Upper lobe of left lung (tissue), 6 donors: ENCODE results near the gene TAS2R38. TPM values are rescaled to one million over a fixed set of nuclear protein-coding genes. Genes with fewer than 3 reads are reported as not detected.

Experiments used
- ATAC-seq, 2 donors: fragments of 200-7000 bp; cut with Tn5 transposase; one replicate each; pipeline ENCODE4 v1.9.1; 2022; ENCODE audit warnings: mild to moderate bottlenecking in 2 of 2, moderate library complexity in 2 of 2; ENCODE audit not compliant: low FRiP score in 2 of 2
- DNase-seq, 2 donors: peaks; one replicate each; pipeline ENCODE4 v3.0.0-alpha.2; 2019 to 2020
- H3K27ac ChIP-seq, 4 donors: fragments of 200-600 bp; sonication (generic); one replicate each; pipeline ENCODE4 v1.5.1; 2016 to 2019
- H3K27me3 ChIP-seq, 4 donors: fragments of 200-600 bp; sonication (generic); one replicate each; pipeline ENCODE4 v1.5.1; 2017 to 2019
- H3K36me3 ChIP-seq, 4 donors: fragments of 200-600 bp; sonication (generic); one replicate each; pipeline ENCODE4 v1.5.1; 2016 to 2019
- H3K4me1 ChIP-seq, 4 donors: fragments of 200-600 bp; sonication (generic); one replicate each; pipeline ENCODE4 v1.5.1; 2018 to 2019
- H3K4me3 ChIP-seq, 4 donors: fragments of 200-600 bp; sonication (generic); one replicate each; pipeline ENCODE4 v1.5.1; 2017 to 2019; ENCODE audit warnings: mild to moderate bottlenecking in 2 of 4, moderate library complexity in 1 of 4
- H3K9me3 ChIP-seq, 4 donors: fragments of 200-600 bp; sonication (generic); one replicate each; pipeline ENCODE4 v1.5.1; 2018 to 2019
- EP300 ChIP-seq, 4 donors: sonication (generic); formaldehyde crosslinking; IDR thresholded peaks; one replicate each; pipeline ENCODE4 v1.5.1; 2017; ENCODE audit warnings: antibody characterized with exemption in 4 of 4, control low read depth in 2 of 4
- POLR2A ChIP-seq, 4 donors: fragments of 450-650 bp; IDR thresholded peaks; one replicate each; pipeline ENCODE4 v1.5.1; 2016 to 2017; ENCODE audit warnings: antibody characterized with exemption in 4 of 4, mild to moderate bottlenecking in 2 of 4
- POLR2AphosphoS5 ChIP-seq, 2 donors: sonication (generic); formaldehyde crosslinking; IDR thresholded peaks; one replicate each; pipeline ENCODE4 v1.5.1; 2017; ENCODE audit warnings: antibody characterized with exemption in 2 of 2
- WGBS, 2 donors: methylation state at CpG; one replicate each; pipeline ENCODE4 v1.1.5; 2017 to 2018; 5-methylcytosine and 5-hydroxymethylcytosine counted together
- total RNA-seq, 6 donors: library from RNA; depleted of rRNA in 4 of 6; stranded (reverse); fragments of >200 nt in 4 of 6; gene quantifications; one replicate each; pipeline versions ENCODE4 v1.1.0 to v1.2.1, GENCODE V29; 2016 to 2021
- TF ChIP-seq, protein P1 (sequence below), 6 experiments: fragments of 450-650 bp in 4 of 6; fragments of 200-600 bp in 2 of 6; sonication (generic) in 2 of 6; IDR thresholded peaks; one replicate each; pipeline ENCODE4 v1.5.1; 2016 to 2019; ENCODE audit warnings: antibody characterized with exemption in 6 of 6
- donor health status: DM: no; HTN: no; CAD: no; lungs with moderate emphysema.
- donor health status: DM: no; HTN: yes; CAD: no; lungs with severe emphysema.

TAS2R38 gene
- total RNA-seq, 6 donors from 2014 or later: not detected

DNA sequence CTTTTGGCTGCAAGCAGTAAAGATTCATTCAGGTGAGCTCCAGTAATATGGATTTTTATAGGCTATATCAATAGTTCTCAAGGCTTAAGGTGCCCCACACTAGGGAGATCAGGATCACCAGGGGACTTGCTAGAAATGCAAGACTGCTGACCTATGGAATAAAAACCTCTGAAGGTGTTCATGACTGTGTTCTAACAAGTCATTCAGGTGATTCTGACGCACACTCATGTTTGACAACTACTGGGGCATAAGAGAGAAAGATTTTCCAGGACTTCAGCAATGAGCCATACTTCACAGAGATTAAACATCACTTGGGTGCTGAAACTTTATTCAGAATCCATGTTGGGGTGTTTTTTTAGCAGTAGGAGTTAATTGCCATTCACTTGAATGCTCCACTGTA, 4.8 kb upstream of the TAS2R38 start:
- Histone ChIP-seq H3K9me3 (no peaks in the 10 kb centered on the region), H3K4me3 (no peak overlapping the region), H3K27ac (no peak overlapping the region), H3K36me3 (no peaks in the 10 kb centered on the region), H3K4me1 (peaks cover 0 to 5% (median 0%) of the 10 kb centered on the region in 4 donors), H3K27me3 (no peaks in the 10 kb centered on the region)
- DNase-seq (no peak), ATAC-seq (no peak)
- 82 to 90% methylated on average over 1 of the region's 1 CpG for whole genome bisulfite sequencing, 2 donors
- no peak for TF ChIP-seq POLR2AphosphoS5 (IDR thresholded peaks at IDR 0.05)
- no peak for TF ChIP-seq EP300 (IDR thresholded peaks at IDR 0.05)
- TF ChIP-seq, protein P1, sequence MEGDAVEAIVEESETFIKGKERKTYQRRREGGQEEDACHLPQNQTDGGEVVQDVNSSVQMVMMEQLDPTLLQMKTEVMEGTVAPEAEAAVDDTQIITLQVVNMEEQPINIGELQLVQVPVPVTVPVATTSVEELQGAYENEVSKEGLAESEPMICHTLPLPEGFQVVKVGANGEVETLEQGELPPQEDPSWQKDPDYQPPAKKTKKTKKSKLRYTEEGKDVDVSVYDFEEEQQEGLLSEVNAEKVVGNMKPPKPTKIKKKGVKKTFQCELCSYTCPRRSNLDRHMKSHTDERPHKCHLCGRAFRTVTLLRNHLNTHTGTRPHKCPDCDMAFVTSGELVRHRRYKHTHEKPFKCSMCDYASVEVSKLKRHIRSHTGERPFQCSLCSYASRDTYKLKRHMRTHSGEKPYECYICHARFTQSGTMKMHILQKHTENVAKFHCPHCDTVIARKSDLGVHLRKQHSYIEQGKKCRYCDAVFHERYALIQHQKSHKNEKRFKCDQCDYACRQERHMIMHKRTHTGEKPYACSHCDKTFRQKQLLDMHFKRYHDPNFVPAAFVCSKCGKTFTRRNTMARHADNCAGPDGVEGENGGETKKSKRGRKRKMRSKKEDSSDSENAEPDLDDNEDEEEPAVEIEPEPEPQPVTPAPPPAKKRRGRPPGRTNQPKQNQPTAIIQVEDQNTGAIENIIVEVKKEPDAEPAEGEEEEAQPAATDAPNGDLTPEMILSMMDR (IDR thresholded peaks at IDR 0.05): no peak
- no peak for TF ChIP-seq POLR2A (IDR thresholded peaks at IDR 0.05)

DNA sequence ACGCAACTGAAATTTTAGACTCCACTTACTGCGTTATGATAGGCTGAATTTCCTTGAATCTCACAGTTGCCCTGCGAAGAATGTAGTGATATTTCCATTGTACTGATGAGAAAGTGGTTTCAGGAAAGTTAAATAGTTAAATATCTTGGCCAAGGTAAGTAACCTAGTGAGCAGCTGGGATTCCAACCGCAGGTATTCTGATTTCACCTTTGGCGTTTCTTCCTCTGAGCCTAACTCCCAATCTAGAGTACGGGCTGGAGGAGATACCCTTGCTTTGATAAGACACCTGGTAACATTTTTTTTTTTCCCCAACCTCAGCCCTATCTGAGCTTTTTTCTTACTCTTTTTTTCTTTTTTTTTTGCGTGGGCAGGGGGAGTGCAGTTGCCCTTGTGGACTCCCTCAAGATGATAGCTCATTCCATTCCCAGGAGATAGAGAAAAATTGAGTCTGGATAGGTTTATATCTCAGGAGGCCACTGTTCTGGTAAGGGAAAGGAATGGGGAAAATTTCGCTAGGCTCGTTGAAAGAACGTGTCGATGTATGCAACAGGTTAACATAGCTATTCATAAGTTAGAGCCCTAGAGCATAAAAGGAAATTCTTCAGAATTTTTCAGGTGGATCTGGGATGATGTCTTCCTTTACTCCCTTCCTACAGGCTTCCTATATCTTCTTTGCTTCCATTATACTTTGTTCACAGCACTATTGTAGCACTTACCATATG, 3.1 kb upstream of the TAS2R38 start:
- WGBS, 2 donors: 48% methylated on average over 11 of the region's 11 CpGs
- DNase-seq (no peak), ATAC-seq (no peak)
- H3K4me1 ChIP-seq: peaks cover 0 to 5% (median 0%) of the 10 kb centered on the region in 4 donors
- H3K36me3 ChIP-seq: no peaks in the 10 kb centered on the region
- H3K27me3 ChIP-seq: no peaks in the 10 kb centered on the region
- H3K9me3 ChIP-seq: no peaks in the 10 kb centered on the region
- H3K4me3 ChIP-seq: no peak overlapping the region
- no peak overlapping the region for H3K27ac ChIP-seq
- TF ChIP-seq POLR2AphosphoS5 (IDR thresholded peaks at IDR 0.05): no peak
- TF ChIP-seq, protein P1 (IDR thresholded peaks at IDR 0.05): peak in 1 of 6 experiments; percentile 5
- no peak for TF ChIP-seq EP300 (IDR thresholded peaks at IDR 0.05)
- no peak for TF ChIP-seq POLR2A (IDR thresholded peaks at IDR 0.05)

DNA sequence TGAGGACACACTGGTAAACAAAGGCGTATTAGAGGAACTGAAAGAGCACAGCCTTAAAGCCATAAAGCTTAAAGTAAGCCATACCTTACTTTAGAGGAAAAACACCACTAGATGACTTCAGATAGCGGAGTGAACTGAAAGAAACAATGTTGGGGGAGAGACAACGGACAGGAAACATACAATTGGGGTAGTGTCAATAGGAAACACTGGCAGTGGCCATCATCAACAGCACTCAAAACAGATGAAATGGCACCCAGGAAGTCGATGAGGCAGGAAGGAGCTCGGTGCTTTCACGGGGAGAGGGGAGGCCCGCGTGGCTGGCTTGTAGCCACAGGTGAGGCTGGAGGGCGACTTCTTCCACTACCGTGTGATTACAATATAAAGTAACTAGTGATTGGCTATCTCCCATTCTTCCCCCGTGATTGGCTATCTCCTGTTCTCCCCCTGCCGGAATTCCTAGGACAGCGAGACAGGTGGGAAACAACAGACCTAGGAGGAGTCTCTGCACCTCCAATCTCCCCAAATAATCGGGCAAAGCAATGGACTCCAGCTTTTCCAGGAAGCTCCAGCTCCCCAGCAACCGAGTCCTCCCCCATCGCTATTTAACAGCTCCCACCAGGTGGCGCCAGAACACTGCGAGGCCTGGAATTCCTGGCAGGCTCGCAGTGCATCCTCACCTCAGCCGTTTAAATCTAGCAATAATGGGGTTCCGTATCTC, 2.4 kb upstream of the TAS2R38 start:
- peak; percentile 86 to 87 for ATAC-seq
- H3K4me3 ChIP-seq: peak overlapping the region in 3 of 4 donors; percentile 8 to 30 (median 23)

DNA sequence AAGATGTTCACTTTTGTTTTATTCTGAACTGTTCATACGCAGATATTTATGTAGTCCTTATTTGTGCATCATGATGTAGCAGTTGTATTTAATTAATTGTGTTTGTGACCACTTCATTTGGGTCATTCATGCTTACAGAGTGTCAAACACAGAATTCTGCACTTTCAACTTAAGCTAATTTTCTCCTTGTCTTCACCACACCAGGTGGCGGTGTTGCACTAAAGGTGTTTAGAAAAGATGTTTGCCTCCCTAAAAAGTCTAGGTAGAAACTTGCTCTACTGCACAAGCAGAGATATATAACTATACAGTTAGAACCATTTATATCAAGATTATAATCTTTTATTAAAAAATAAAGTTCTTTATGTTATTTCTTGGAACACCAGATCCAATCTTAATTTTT, 1.3 kb upstream of the TAS2R38 start:
- DNase-seq (no peak), ATAC-seq (no peak)
- Histone ChIP-seq H3K4me3 (no peak overlapping the region), H3K36me3 (no peaks in the 10 kb centered on the region), H3K27me3 (no peaks in the 10 kb centered on the region), H3K27ac (no peak overlapping the region), H3K9me3 (no peaks in the 10 kb centered on the region), H3K4me1 (peaks cover 0 to 5% (median 0%) of the 10 kb centered on the region in 4 donors)
- WGBS, 2 donors: 80 to 84% methylated on average over 2 of the region's 2 CpGs
- TF ChIP-seq, protein P1 (IDR thresholded peaks at IDR 0.05): peak in 1 of 6 experiments; percentile 11
- no peak for TF ChIP-seq EP300 (IDR thresholded peaks at IDR 0.05)

More for the DNA sequence above, 2.4 kb upstream of the TAS2R38 start:
- TF ChIP-seq, protein P1 (IDR thresholded peaks at IDR 0.05): peak; percentile 58 to 78 (median 72)
- no peak for TF ChIP-seq POLR2A (IDR thresholded peaks at IDR 0.05)
- Histone ChIP-seq H3K27ac (peak overlapping the region in 1 of 4 donors; percentile 77), H3K4me1 (peaks cover 0 to 5% (median 0%) of the 10 kb centered on the region in 4 donors), H3K36me3 (no peaks in the 10 kb centered on the region), H3K9me3 (no peaks in the 10 kb centered on the region), H3K27me3 (no peaks in the 10 kb centered on the region)
- WGBS, 2 donors: 15% methylated on average over 18 to 21 of the region's 21 CpGs
- DNase-seq: peak; percentile 33 to 80
